Kidney (tissue), 14 donors: ENCODE data around the gene ICE2. TPM values are rescaled to one million over a fixed set of nuclear protein-coding genes. Genes with fewer than 3 reads are reported as not detected.
A peak's percentile ranks its signal among the peaks of the same experiment; 100 is the strongest.

Source experiments
- DNase-seq, 5 donors: peaks; one replicate each; pipeline ENCODE4 v3.0.0-alpha.2; 2013 to 2020
- FAIRE-seq: peaks from 2 replicates; lab custom pipeline; 2012; peaks lifted over from hg19 to GRCh38; lab: Jason Lieb, UNC
- H3K27ac ChIP-seq, 2 donors: one replicate each; pipeline ENCODE4 v1.7.0; 2013; ENCODE audit warnings: low read depth in 2 of 2, low read length in 2 of 2, inconsistent platforms in 1 of 2
- H3K27me3 ChIP-seq: one replicate; pipeline ENCODE4 v1.7.1; 2013; ENCODE audit warnings: low read length, inconsistent platforms; ENCODE audit not compliant: control insufficient read depth, insufficient read depth
- H3K36me3 ChIP-seq, 3 donors: one replicate each; pipeline versions ENCODE4 v1.7.0 to v1.7.1; 2013; ENCODE audit warnings: low read length in 3 of 3, control low read depth in 1 of 3, inconsistent platforms in 1 of 3; ENCODE audit not compliant: insufficient read depth in 3 of 3, control insufficient read depth in 2 of 3
- H3K4me1 ChIP-seq, 3 donors: one replicate each; pipeline versions ENCODE4 v1.7.0 to v1.7.1; 2013; ENCODE audit warnings: low read length in 3 of 3, inconsistent platforms in 1 of 3, low read depth in 1 of 3; ENCODE audit not compliant: control insufficient read depth in 2 of 3, insufficient read depth in 2 of 3
- H3K4me3 ChIP-seq, 3 donors: one replicate each; pipeline versions ENCODE4 v1.7.0 to v1.8.1; 2013; ENCODE audit warnings: low read length in 3 of 3, control low read depth in 1 of 3, inconsistent platforms in 1 of 3
- H3K9ac ChIP-seq, 3 donors: one replicate each; pipeline versions ENCODE4 v1.7.0 to v1.7.1; 2013; ENCODE audit warnings: low read length in 3 of 3, control low read depth in 1 of 3, inconsistent platforms in 1 of 3
- H3K9me3 ChIP-seq, 3 donors: one replicate each; pipeline versions ENCODE4 v1.7.0 to v1.7.1; 2013; ENCODE audit warnings: low read length in 3 of 3, control low read depth in 1 of 3, inconsistent platforms in 1 of 3; ENCODE audit not compliant: control insufficient read depth in 2 of 3, insufficient read depth in 1 of 3
- CTCF ChIP-seq: IDR thresholded peaks from 3 replicates; pipeline ENCODE4 v1.5.1; 2012; ENCODE audit warnings: mild to moderate bottlenecking, moderate library complexity, borderline replicate concordance; ENCODE audit not compliant: insufficient read depth; ENCODE audit errors: extremely low read depth
- intact Hi-C: fragments of 100-400 bp; cut with DNase I; formaldehyde crosslinking; loops from one replicate; pipeline ENCODE4 v1.11.1; 2022
- polyA plus RNA-seq: library from polyadenylated mRNA; stranded (reverse); fragments of 350-450 nt; fragmentation: Illumina TruSeq; extraction: RNeasy Lipid Tissue Mini Kit (QIAGEN cat#74804); gene quantifications from one replicate; pipeline ENCODE4 v1.2.3, GENCODE V29; 2014; ENCODE audit warnings: low read depth, low replicate concordance; ENCODE audit not compliant: insufficient read depth
- total RNA-seq: library from RNA; stranded (reverse); fragmentation: NEBNext Ultra II Directional; extraction: Animal tissue kit (Norgen Biotek cat#: 25700); gene quantifications from one replicate; pipeline ENCODE4 v1.2.1, GENCODE V29; 2021
- donor health status: control.
- donor health status: control.
- donor health status: control.
- donor health status: control.
- donor health status: control.
- donor health status: DM: yes; HTN: yes; CAD: no.
- donor health status: Normal renal cell carcinoma (clear cell type).

ICE2 gene
- total and polyA plus RNA-seq, 2 donors from 2014 or later, result 16.4 to 61.4 TPM

- intact Hi-C loops, result no loop called here
- Histone ChIP-seq H3K27ac (peak overlapping the region in 1 of 2 donors; percentile 7), H3K9ac (no peak overlapping the region)
Observed at GRCh38 chr15:60394689-60395097, 84.2 kb downstream of the ICE2 start.

GRCh38 chr15:60392986-60393790 is 85.8 kb downstream of the ICE2 start:
- Histone ChIP-seq H3K4me3 (peak overlapping the region in 1 of 3 donors; percentile 3), H3K27me3 (no peaks in the 10 kb centered on the region), H3K4me1 (peaks cover 12 to 51% (median 26%) of the 10 kb centered on the region in 3 donors), H3K9me3 (no peaks in the 10 kb centered on the region), H3K9ac (peak overlapping the region in 1 of 3 donors; percentile 11), H3K27ac (peak overlapping the region; percentile 59 to 74), H3K36me3 (peaks cover 0 to 2% (median 0%) of the 10 kb centered on the region in 3 donors)
- DNase-seq (peak; percentile 77 to 93 (median 84)), FAIRE-seq (no peak)
- no peak for TF ChIP-seq CTCF
- intact Hi-C loops, result no loop called here

More at GRCh38 chr15:60394689-60395097, 84.2 kb downstream of the ICE2 start:
- H3K36me3 ChIP-seq, result peaks cover 0 to 2% (median 0%) of the 10 kb centered on the region in 3 donors
- no peak for TF ChIP-seq CTCF
- FAIRE-seq (no peak), DNase-seq (no peak)
- no peaks in the 10 kb centered on the region for H3K27me3 ChIP-seq
- H3K4me3 ChIP-seq, result no peak overlapping the region
- peaks cover 12 to 51% (median 32%) of the 10 kb centered on the region in 3 donors for H3K4me1 ChIP-seq
- H3K9me3 ChIP-seq, result no peaks in the 10 kb centered on the region

- H3K9me3 ChIP-seq, result no peaks in the 10 kb centered on the region
- FAIRE-seq (no peak), DNase-seq (peak in 3 of 5 donors; percentile 47 to 88 (median 79))
- H3K27me3 ChIP-seq, result no peaks in the 10 kb centered on the region
- H3K9ac ChIP-seq, result no peak overlapping the region
- peak overlapping the region in 1 of 2 donors; percentile 59 for H3K27ac ChIP-seq
- H3K4me3 ChIP-seq, result no peak overlapping the region
- intact Hi-C loops, result no loop called here
- H3K36me3 ChIP-seq, result peaks cover 0 to 2% (median 0%) of the 10 kb centered on the region in 3 donors
- peaks cover 12 to 51% (median 26%) of the 10 kb centered on the region in 3 donors for H3K4me1 ChIP-seq
- no peak for TF ChIP-seq CTCF
Observed at GRCh38 chr15:60392601-60392985, 86.3 kb downstream of the ICE2 start.
